Endodermal cell (in vitro differentiated cells): ENCODE results near the gene RHBDD3. TPM values are rescaled to one million over a fixed set of nuclear protein-coding genes. Genes with fewer than 3 reads are reported as not detected.

Experiments
- DNase-seq: peaks from one replicate; pipeline ENCODE4 v3.0.0-alpha.2; 2017
- H3K27ac ChIP-seq: 2 replicates; pipeline ENCODE4 v1.5.1; 2013; ENCODE audit warnings: mild to moderate bottlenecking, low read depth, low read length, moderate library complexity
- H3K27me3 ChIP-seq: 2 replicates; pipeline ENCODE4 v1.6.1; 2013; ENCODE audit warnings: mild to moderate bottlenecking, low read length, moderate library complexity; ENCODE audit not compliant: insufficient read depth, control insufficient read depth, poor library complexity, severe bottlenecking
- H3K36me3 ChIP-seq: 2 replicates; pipeline ENCODE4 v1.7.0; 2013; ENCODE audit warnings: mild to moderate bottlenecking, low read length, moderate library complexity; ENCODE audit not compliant: control insufficient read depth, insufficient read depth
- H3K4me1 ChIP-seq: one replicate; pipeline ENCODE4 v1.7.0; 2013; ENCODE audit warnings: low read length; ENCODE audit not compliant: control insufficient read depth, insufficient read depth
- H3K4me3 ChIP-seq: 2 replicates; pipeline ENCODE4 v1.5.1; 2013; ENCODE audit warnings: mild to moderate bottlenecking, low read length, moderate library complexity
- H3K9ac ChIP-seq: 2 replicates; pipeline ENCODE4 v1.6.1; 2013; ENCODE audit warnings: mild to moderate bottlenecking, low read length, moderate library complexity; ENCODE audit not compliant: poor library complexity, severe bottlenecking; ENCODE audit errors: extremely low read depth
- H3K9me3 ChIP-seq: 2 replicates; pipeline ENCODE4 v1.6.1; 2013; ENCODE audit warnings: mild to moderate bottlenecking, low read length, moderate library complexity; ENCODE audit not compliant: control insufficient read depth
- H3K27ac Mint-ChIP-seq: 2 replicates; pipeline ENCODE4 v1.8.0; 2020; ENCODE audit warnings: mixed read lengths
- H3K27me3 Mint-ChIP-seq: 2 replicates; pipeline ENCODE4 v1.8.0; 2021; ENCODE audit warnings: mild to moderate bottlenecking, mixed read lengths; ENCODE audit not compliant: insufficient read depth
- H3K36me3 Mint-ChIP-seq: 2 replicates; pipeline ENCODE4 v1.8.0; 2020; ENCODE audit warnings: low read depth, mixed read lengths
- H3K4me1 Mint-ChIP-seq: 2 replicates; pipeline ENCODE4 v1.8.0; 2020; ENCODE audit warnings: mixed read lengths
- H3K4me3 Mint-ChIP-seq: 2 replicates; pipeline ENCODE4 v1.8.0; 2020; ENCODE audit warnings: mild to moderate bottlenecking, moderate library complexity, mixed read lengths
- H3K9me3 Mint-ChIP-seq: 2 replicates; pipeline ENCODE4 v1.8.0; 2020; ENCODE audit warnings: mild to moderate bottlenecking, mixed read lengths
- CTCF ChIP-seq: fragments of 200-600 bp; sonication (generic); conservative IDR thresholded peaks from 2 replicates; pipeline ENCODE4 v1.5.0; 2021; ENCODE audit warnings: antibody characterized with exemption, mild to moderate bottlenecking
- WGBS, 2 experiments: methylation state at CpG; one replicate each; pipeline versions ENCODE4 v1.1.5 to v1.1.7; 2013; ENCODE audit warnings: missing lambda C conversion rate in 2 of 2, mixed read lengths in 1 of 2; ENCODE audit not compliant: insufficient coverage in 1 of 2, insufficient read length in 1 of 2; 5-methylcytosine and 5-hydroxymethylcytosine counted together
- total RNA-seq, 2 donors: library from RNA; stranded (reverse); fragmentation: NEBNext Ultra II Directional in 1 of 2; extraction: Animal tissue kit (Norgen Biotek cat#: 25700) in 1 of 2; gene quantifications; 2 replicates in 1 of 2; 3 replicates in 1 of 2; pipeline ENCODE4 v1.2.1, GENCODE V29; 2021

The RHBDD3 gene
- total RNA-seq, 2 donors from 2014 or later, result 65.0 to 75.2 TPM

- no peak for DNase-seq
- no peak overlapping the region for H3K27ac ChIP-seq
- H3K36me3 ChIP-seq, result no peaks in the 10 kb centered on the region
- Mint-ChIP-seq H3K27me3 (no peaks in the 10 kb centered on the region), H3K27ac (no peak overlapping the region), H3K9me3 (no peaks in the 10 kb centered on the region), H3K4me1 (no peaks in the 10 kb centered on the region), H3K36me3 (no peaks in the 10 kb centered on the region), H3K4me3 (no peak overlapping the region)
- H3K27me3 ChIP-seq, result no peaks in the 10 kb centered on the region
- WGBS, 2 experiments, result 90% methylated on average over 8 of the region's 8 CpGs; no CpG with 5 or more reads in 1 of the 2 experiments
- H3K4me3 ChIP-seq, result no peak overlapping the region
- H3K9me3 ChIP-seq, result no peaks in the 10 kb centered on the region
- peaks cover 4% of the 10 kb centered on the region for H3K4me1 ChIP-seq
- no peak for TF ChIP-seq CTCF
- no peak overlapping the region for H3K9ac ChIP-seq
These were observed 11.0 kb downstream of the RHBDD3 start for GRCh38 chr22:29256606-29257325.

DNA sequence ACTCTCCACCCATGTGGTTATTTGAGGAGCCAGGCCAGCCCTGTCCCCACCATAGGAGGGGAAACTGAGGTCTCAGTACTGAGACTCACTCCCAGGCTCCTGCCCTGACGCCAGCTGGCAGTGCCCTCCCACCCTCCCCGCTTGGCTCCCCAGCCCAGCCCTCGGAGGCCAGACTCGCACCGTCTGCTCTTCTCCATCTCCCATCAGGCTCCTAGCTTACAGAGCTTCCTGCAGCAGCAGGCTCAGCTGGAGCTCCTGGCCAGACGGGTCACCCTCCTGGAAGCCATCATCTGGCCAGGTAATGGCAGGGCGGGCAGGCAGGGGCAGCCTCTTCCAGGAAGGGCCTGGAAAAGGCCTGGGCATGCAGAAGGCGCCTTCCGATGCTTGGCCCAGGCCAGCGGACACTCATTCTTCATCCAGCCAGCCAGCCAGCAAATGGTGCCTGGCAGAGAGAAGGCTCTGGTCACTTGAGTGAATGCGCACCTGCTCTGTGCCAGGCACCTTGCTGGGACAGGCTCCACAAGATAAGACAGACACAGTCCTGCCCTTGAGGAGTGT, 12.6 kb downstream of the RHBDD3 start:
- H3K9me3 ChIP-seq, result no peaks in the 10 kb centered on the region
- H3K36me3 Mint-ChIP-seq, result peaks cover 2% of the 10 kb centered on the region
- H3K27me3 Mint-ChIP-seq, result no peaks in the 10 kb centered on the region
- H3K9ac ChIP-seq, result no peak overlapping the region
- no peaks in the 10 kb centered on the region for H3K9me3 Mint-ChIP-seq
- no peak for TF ChIP-seq CTCF
- H3K4me3 ChIP-seq, result no peak overlapping the region
- 92 to 97% methylated on average over 8 to 11 of the region's 11 CpGs for WGBS, 2 experiments
- H3K27ac ChIP-seq, result no peak overlapping the region
- H3K4me3 Mint-ChIP-seq, result no peak overlapping the region
- H3K27ac Mint-ChIP-seq, result no peak overlapping the region
- no peaks in the 10 kb centered on the region for H3K27me3 ChIP-seq
- no peak for DNase-seq
- no peaks in the 10 kb centered on the region for H3K4me1 Mint-ChIP-seq
- H3K36me3 ChIP-seq, result no peaks in the 10 kb centered on the region
- peaks cover 4% of the 10 kb centered on the region for H3K4me1 ChIP-seq

DNA sequence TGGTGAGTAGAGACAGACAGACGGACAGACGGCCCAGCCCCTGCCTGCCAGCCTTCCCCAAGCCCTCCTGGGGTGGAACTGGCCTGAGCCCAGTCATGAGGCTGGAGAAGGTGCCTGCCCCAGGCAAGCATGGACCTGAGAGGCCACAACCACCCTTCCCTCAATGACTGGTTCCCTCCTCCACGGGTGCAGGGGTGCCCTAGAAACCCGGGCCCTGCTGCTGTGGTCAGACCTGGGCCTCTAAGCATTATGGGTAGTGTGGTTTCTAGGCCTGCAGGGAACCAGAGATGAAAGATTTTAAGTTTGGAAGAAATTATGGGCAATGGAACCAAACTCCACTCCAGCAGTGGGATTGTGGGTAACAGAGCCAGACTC, 13.5 kb downstream of the RHBDD3 start:
- 71% methylated on average over 4 of the region's 4 CpGs; no CpG with 5 or more reads in 1 of the 2 experiments for WGBS, 2 experiments
- H3K9me3 ChIP-seq, result no peaks in the 10 kb centered on the region
- no peak for TF ChIP-seq CTCF

More for the DNA sequence above, 13.5 kb downstream of the RHBDD3 start:
- Histone ChIP-seq H3K4me3 (no peak overlapping the region), H3K27me3 (no peaks in the 10 kb centered on the region), H3K4me1 (peaks cover 4% of the 10 kb centered on the region), H3K27ac (no peak overlapping the region), H3K9ac (no peak overlapping the region), H3K36me3 (no peaks in the 10 kb centered on the region)
- H3K27ac Mint-ChIP-seq, result no peak overlapping the region
- no peaks in the 10 kb centered on the region for H3K9me3 Mint-ChIP-seq
- H3K27me3 Mint-ChIP-seq, result no peaks in the 10 kb centered on the region
- DNase-seq, result no peak
- H3K4me1 Mint-ChIP-seq, result no peaks in the 10 kb centered on the region
- no peak overlapping the region for H3K4me3 Mint-ChIP-seq
- H3K36me3 Mint-ChIP-seq, result peaks cover 3% of the 10 kb centered on the region
